ENCODE results near the gene MRPL49. TPM values are rescaled to one million over a fixed set of nuclear protein-coding genes. Genes with fewer than 3 reads are reported as not detected.

MRPL49 gene
- total and polyA plus RNA-seq, 2 donors (not counting 1 experiment from before 2014, with no cell fraction given) = 39.6 to 48.5 TPM

GRCh38 chr11:65119670-65119995 lies 2.5 kb upstream of the MRPL49 start:
- no peaks in the 10 kb centered on the region for H3K9me3 Mint-ChIP-seq (ENCODE audit: insufficient read depth)
- Histone ChIP-seq H2AFZ (ENCODE audit: insufficient read depth, low read depth, low read length, poor library complexity, severe bottlenecking) (no peak overlapping the region), H3K36me3 (replicated peaks in 1 of 2; ENCODE audit: control extremely low read depth in 1 of 2, control insufficient read depth in 1 of 2, extremely low read depth in 1 of 2, insufficient read depth in 2 of 2, low read length in 1 of 2) (peaks cover 0 to 48% of the 10 kb centered on the region in 2 experiments), H3K27me3 (replicated peaks in 1 of 4; ENCODE audit: control extremely low read depth in 1 of 4, control insufficient read depth in 3 of 4, insufficient read depth in 4 of 4, low read length in 3 of 4) (no peaks in the 10 kb centered on the region), H4K20me1 (ENCODE audit: control insufficient read depth, insufficient read depth, low read length, poor library complexity, severe bottlenecking) (peaks cover 31% of the 10 kb centered on the region), H3K79me2 (ENCODE audit: control insufficient read depth, insufficient read depth, low read length) (peaks cover 86% of the 10 kb centered on the region), H3K4me3 (ENCODE audit: control extremely low read depth in 1 of 5, extremely low read depth in 1 of 5, insufficient read depth in 1 of 5, low read depth in 2 of 5, low read length in 4 of 5) (no peak overlapping the region), H3K4me1 (ENCODE audit: control insufficient read depth in 2 of 2, insufficient read depth in 2 of 2, low read length in 2 of 2) (peaks cover 34 to 57% of the 10 kb centered on the region in 2 donors), H3K4me2 (replicated peaks; ENCODE audit: low read depth, low read length, poor library complexity, severe bottlenecking) (no peak overlapping the region), H3K27ac (ENCODE audit: low read length in 2 of 2) (peak overlapping the region in 1 of 2 donors; percentile 96), H3K9me3 (ENCODE audit: control extremely low read depth in 1 of 3, control insufficient read depth in 2 of 3, insufficient read depth in 1 of 3, low read length in 2 of 3) (no peaks in the 10 kb centered on the region), H3K9ac (ENCODE audit: low read length) (no peak overlapping the region)
- ChIA-PET POLR2A (interaction anchor here (3.6 to 7.3 kb wide), 2 partner anchors 14 to 62 kb away, joined by 23 to 160 read pairs; partner anchors contain the start of genes CAPN1 and SYVN1), CTCF (interaction anchor here (0.8 to 5.0 kb wide), 6 partner anchors 10 to 273 kb away, joined by 3 to 47 read pairs (median 12); partner anchors contain the start of genes ARL2, CAPN1 and TM7SF2)
- TF ChIP-seq EZH2 (IDR thresholded peaks at IDR 0.05; ENCODE audit: borderline replicate concordance, insufficient read depth, low read depth, low read length, poor library complexity, severe bottlenecking) = no peak
- no peak for TF ChIP-seq CTCF (IDR thresholded peaks at IDR 0.05)
- no peak for DNase-seq
- H3K27me3 Mint-ChIP-seq = no peaks in the 10 kb centered on the region
- peak overlapping the region; percentile 38 for H3K27ac Mint-ChIP-seq
- peaks cover 63% of the 10 kb centered on the region for H3K4me1 Mint-ChIP-seq
- peak overlapping the region; percentile 41 for H3K4me3 Mint-ChIP-seq
- no peak for ATAC-seq (ENCODE audit: low read depth)
- intact Hi-C loops (cut with micrococcal nuclease) = loop anchor here (5.0 to 10.0 kb wide), 4 partner anchors 205 to 495 kb away; partner anchors contain the start of genes ATG2A, MAP3K11, PCNX3 and SF1

- H3K36me3 ChIP-seq (replicated peaks in 1 of 2; ENCODE audit: control extremely low read depth in 1 of 2, control insufficient read depth in 1 of 2, extremely low read depth in 1 of 2, insufficient read depth in 2 of 2, low read length in 1 of 2) = peaks cover 0 to 54% of the 10 kb centered on the region in 2 experiments
- Mint-ChIP-seq H3K27me3 (no peaks in the 10 kb centered on the region), H3K4me3 (peak overlapping the region; percentile 98), H3K9me3 (ENCODE audit: insufficient read depth) (no peaks in the 10 kb centered on the region), H3K4me1 (peaks cover 60% of the 10 kb centered on the region), H3K27ac (peak overlapping the region; percentile 99)
- H3K9ac ChIP-seq (ENCODE audit: low read length) = peak overlapping the region; percentile 95
- ATAC-seq (ENCODE audit: low read depth) (no peak), DNase-seq (peak; percentile 17)
- no peak overlapping the region for H2AFZ ChIP-seq (ENCODE audit: insufficient read depth, low read depth, low read length, poor library complexity, severe bottlenecking)
- peaks cover 34 to 53% of the 10 kb centered on the region in 2 donors for H3K4me1 ChIP-seq (ENCODE audit: control insufficient read depth in 2 of 2, insufficient read depth in 2 of 2, low read length in 2 of 2)
- H3K4me3 ChIP-seq (ENCODE audit: control extremely low read depth in 1 of 5, extremely low read depth in 1 of 5, insufficient read depth in 1 of 5, low read depth in 2 of 5, low read length in 4 of 5) = peak overlapping the region; percentile 65 to 98 (median 95)
- H3K9me3 ChIP-seq (ENCODE audit: control extremely low read depth in 1 of 3, control insufficient read depth in 2 of 3, insufficient read depth in 1 of 3, low read length in 2 of 3) = no peaks in the 10 kb centered on the region
- TF ChIP-seq CTCF (IDR thresholded peaks at IDR 0.05) (no peak), EZH2 (IDR thresholded peaks at IDR 0.05; ENCODE audit: borderline replicate concordance, insufficient read depth, low read depth, low read length, poor library complexity, severe bottlenecking) (no peak)
- intact Hi-C loops (cut with micrococcal nuclease) = no loop called here
- H3K27ac ChIP-seq (ENCODE audit: low read length in 2 of 2) = peak overlapping the region; percentile 93 to 96
- H3K79me2 ChIP-seq (ENCODE audit: control insufficient read depth, insufficient read depth, low read length) = peaks cover 85% of the 10 kb centered on the region
- CTCF ChIA-PET = interaction anchor here (1.3 to 5.0 kb wide), 7 partner anchors 10 to 277 kb away, joined by 3 to 47 read pairs (median 17); partner anchors contain the start of genes ARL2, CAPN1, CDC42BPG and TM7SF2
- WGBS (ENCODE audit: insufficient coverage) = no CpG with 5 or more reads among the region's 3 CpGs
- H3K27me3 ChIP-seq (replicated peaks in 1 of 4; ENCODE audit: control extremely low read depth in 1 of 4, control insufficient read depth in 3 of 4, insufficient read depth in 4 of 4, low read length in 3 of 4) = no peaks in the 10 kb centered on the region
- POLR2A ChIA-PET = interaction anchor here (2.1 to 7.3 kb wide), 3 partner anchors 9 to 61 kb away, joined by 23 to 160 read pairs (median 27); partner anchors contain the start of genes CAPN1, SYVN1 and TM7SF2
- peak overlapping the region; percentile 92 for H3K4me2 ChIP-seq (replicated peaks; ENCODE audit: low read depth, low read length, poor library complexity, severe bottlenecking)
- H4K20me1 ChIP-seq (ENCODE audit: control insufficient read depth, insufficient read depth, low read length, poor library complexity, severe bottlenecking) = peaks cover 34% of the 10 kb centered on the region
Measured at GRCh38 chr11:65120831-65121230, 1.3 kb upstream of the MRPL49 start.

Data from B cell (primary cell).